Stimulated activated CD8-positive, alpha-beta memory T cell treated with anti-CD3 and anti-CD28 coated beads, Interleukin-7, amount 100 ng/mL, for 24 hours (primary cell): ENCODE results near the gene C4B.
"Not testable (repeated sequence)": the region's sequence is repeated elsewhere in the genome, so short reads cannot be mapped to it uniquely, and the experiment has no call there.

Experiments
- DNase-seq: peaks from one replicate; pipeline ENCODE4 v3.0.0-alpha.2; 2020; ENCODE audit warnings: low read depth

The C4B gene

GRCh38 chr6:32053314-32053713, 38.7 kb downstream of the C4B start:
- not testable (repeated sequence) for DNase-seq

GRCh38 chr6:32055756-32056155, 41.2 kb downstream of the C4B start:
- DNase-seq: not testable (repeated sequence)

GRCh38 chr6:32056254-32056653, 41.7 kb downstream of the C4B start:
- no peak for DNase-seq

DNA sequence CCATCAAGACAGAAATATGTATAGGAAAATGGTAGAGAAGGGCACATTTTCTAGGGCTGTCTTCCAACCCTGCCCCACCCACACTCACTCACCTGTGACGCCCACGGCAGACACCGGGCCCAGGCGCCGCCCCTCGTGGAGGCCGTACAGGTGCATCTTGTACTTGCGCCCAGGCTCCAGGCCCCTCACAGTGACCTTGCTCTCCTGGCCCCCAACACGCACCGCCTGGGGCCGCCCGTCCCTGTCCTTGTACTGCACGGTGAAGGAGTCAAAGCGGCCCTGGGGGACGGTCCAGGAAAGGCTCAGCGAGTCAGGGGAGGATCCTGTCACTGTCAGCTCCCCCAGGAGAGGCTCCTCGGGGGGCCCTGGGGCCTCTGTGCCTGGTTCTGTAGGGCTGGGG, 43.4 kb downstream of the C4B start:
- DNase-seq: no peak

- DNase-seq: no peak
These were observed 43.9 kb downstream of the C4B start for GRCh38 chr6:32058511-32058963.

GRCh38 chr6:32060966-32061655, 46.5 kb downstream of the C4B start:
- no peak for DNase-seq

DNA sequence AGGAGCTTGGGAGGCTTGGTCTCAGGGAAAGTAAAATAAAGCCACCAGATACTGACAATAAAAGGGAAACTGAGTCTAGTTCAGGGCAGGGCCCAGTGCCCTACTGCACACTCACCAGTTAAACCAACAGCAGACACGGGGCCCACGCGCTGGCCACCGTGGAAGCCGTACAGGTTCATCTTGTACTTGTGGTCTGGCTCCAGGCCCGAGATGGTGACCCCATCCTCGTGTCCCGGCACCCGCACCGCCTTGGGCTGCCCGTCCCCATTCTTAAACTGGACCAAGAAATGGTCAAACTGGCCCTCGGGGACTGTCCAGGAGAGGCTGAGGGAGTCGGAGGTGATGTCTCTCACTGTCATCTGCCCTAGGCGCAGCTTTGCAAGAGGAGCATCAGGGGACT, 50.1 kb downstream of the C4B start:
- DNase-seq: no peak

GRCh38 chr6:32067521-32067920, 52.9 kb downstream of the C4B start:
- DNase-seq: not testable (repeated sequence)

- DNase-seq: not testable (repeated sequence)
These were observed 53.7 kb downstream of the C4B start for GRCh38 chr6:32068315-32068714.

GRCh38 chr6:32068867-32069266, 54.3 kb downstream of the C4B start:
- no peak for DNase-seq

DNA sequence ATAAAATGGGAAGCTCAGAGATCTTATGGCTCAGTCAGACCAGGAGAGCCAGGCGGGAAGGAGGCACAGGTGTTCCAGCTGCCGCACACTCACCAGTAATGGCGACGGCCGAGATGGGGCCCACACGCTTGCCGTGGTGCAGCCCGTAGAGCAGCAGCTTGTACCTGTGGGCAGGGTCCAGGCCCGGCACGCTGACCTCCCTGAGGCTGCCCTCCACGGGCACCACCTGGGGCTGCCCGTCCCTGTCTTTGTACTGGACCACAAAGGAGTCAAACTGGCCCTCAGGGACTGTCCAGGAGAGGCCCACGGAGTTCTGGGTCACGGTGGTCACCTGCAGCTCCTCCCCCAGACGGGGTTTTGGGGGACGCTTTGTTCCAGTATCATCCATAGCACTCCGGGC, 54.9 kb downstream of the C4B start:
- no peak for DNase-seq

- no peak for DNase-seq
These were observed 55.4 kb downstream of the C4B start for GRCh38 chr6:32069878-32070515.

GRCh38 chr6:32070814-32071543, 56.4 kb downstream of the C4B start:
- DNase-seq: no peak

DNA sequence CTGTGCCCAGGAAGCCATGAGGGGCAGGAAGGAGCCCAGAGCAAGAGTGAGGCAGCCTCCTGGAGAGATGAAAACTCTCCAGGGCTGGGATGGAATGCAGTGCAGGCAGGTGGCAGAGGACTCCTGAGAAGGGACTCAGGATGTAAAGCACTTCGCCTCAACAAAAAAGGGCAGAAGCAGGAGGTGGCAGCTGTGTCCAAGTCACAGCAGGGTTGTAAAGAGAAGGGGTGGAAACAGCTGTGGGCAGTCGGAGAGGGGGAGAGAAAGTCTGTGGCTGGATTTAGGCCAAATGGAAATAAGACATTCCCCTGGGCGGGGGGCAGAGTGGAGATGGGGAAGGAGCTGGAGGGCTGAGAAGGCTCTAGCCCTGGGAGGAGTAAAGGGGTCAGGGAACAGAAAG, 58.5 kb downstream of the C4B start:
- no peak for DNase-seq

DNA sequence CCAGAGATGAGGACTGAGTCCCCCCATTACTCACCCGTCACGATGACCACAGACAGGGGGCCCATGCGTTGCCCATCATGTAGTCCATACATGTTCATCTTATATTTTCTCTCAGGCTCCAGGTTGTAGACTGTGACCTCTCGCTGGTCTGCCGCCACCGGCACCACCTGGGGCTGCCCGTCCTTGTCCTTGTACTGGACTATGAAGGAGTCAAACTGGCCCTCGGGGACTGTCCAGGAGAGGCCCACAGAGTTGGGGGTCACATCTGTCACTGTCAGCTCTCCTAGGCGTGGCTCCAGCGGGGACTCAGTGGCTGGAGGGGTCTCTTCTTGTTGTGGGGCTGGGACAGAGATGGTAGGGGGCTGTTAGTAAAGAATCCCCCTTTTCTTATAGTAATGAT, 59.0 kb downstream of the C4B start:
- DNase-seq: no peak

DNA sequence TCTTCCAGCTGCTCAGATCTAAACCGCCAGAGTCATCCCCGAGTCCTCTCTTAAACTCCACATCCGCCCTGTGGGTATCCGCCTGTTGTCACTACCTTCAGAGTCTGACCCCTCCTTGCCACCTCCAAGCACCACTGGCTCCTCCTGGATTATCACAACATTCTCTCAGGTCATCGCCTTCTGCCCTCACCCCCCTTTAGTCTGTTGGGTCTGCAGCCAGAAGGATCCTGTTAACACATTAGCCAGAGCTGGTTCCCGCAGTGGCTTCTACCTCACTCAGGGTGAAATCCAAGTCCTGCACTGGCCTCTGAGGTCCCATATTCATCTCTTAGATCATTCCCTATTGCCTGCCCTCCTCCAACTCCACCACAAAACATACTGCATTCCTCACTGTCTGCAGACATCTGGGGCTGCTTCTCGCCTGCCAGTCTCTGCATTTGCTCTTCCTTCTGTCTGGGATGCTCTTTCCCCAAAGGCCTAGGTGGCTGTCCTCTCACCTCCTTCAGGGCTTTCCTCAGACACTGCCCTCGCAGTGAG, 60.5 kb downstream of the C4B start:
- DNase-seq: no peak

DNA sequence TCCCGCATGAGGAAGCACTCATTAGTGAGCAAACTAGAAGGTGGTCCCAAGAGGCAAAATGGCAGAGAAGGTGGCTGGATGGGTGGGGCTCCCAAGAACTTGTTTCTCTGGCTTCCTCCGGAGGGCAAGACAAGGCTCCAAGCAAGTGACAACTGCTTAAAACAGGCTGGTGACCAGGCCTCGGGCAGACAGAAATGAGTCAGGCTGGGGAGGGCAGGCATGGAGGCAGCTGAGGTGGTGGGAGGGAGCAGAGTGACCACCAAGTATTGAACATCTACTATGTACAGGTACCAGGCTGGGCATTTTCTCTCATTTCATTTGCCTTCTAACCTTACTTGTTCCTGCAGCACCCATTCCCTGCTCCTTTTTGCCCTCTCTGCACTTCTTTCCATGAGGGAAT, 61.2 kb downstream of the C4B start:
- DNase-seq: no peak

DNA sequence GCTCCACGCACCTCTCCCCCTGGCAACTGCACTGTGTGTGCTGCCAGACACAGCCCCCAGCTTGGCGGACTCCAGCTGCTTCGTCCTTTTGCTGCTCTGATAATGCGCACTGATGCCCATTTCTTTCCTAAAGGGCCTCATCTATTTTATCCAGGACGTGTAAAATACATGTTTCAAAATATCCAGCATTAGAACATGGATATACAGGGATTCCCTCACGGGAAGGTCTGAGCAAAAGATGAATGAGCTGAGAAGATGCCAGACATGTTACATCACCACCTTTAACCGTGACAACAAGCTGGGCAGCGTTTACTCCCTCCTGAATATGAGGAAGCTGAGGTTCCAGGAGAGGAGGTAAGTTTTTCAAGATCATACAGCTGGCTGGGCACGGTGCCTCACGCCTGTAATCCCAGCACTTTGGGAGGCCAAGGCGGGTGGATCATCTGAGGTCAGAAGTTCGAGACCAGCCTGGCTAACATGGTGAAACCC, 61.8 kb downstream of the C4B start:
- DNase-seq: no peak

GRCh38 chr6:32079566-32080290, 65.1 kb downstream of the C4B start:
- DNase-seq: no peak

GRCh38 chr6:32081168-32081990, 66.8 kb downstream of the C4B start:
- DNase-seq: no peak

DNA sequence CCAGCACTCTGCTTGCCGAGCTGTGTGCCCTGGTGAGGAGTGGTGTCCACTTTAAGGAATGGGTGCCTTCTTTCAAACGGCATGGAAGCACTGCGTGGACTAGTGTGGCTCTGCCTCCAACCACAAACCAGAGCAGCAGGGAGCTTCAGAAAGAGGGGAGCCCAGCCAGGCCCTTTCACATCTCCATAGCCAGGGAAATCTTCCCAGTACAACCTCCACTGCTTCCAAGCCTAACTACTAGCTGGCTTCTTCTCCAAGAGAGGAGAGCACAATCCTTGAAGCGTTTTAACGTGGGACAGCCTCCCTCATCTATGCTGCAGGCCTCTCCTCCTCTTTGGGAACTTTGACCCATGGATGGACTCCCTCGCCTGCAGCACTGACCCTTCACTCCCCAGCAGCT, 67.9 kb downstream of the C4B start:
- DNase-seq: no peak
